ENCODE results near the gene GALNS.

DNA sequence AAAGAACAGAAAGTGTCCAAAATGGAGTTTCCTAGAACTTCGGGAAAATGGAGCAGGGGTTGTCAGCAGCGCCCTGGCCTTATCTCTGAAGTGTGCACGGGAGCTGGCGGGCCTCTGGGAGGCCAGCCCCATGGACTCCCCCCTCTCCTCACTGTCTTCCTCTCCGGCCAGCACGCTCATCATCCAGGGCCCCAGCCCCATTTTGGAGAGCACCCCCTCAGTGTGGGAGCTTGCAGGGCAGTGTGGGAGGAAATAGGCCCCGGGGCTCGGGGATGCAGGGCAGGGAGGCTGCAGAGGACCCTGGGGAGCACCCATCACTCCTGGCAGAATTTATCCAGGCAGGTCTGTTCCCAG, 14.6 kb upstream of the GALNS start:
- TF ChIP-seq CTCF (IDR thresholded peaks at IDR 0.05) (no peak), EZH2 (IDR thresholded peaks at IDR 0.05; ENCODE audit: borderline replicate concordance, insufficient read depth, low read depth, low read length, poor library complexity, severe bottlenecking) (no peak)

All from B cell (primary cell).